ENCODE measurements around the gene ARAP1. TPM values are rescaled to one million over a fixed set of nuclear protein-coding genes. Genes with fewer than 3 reads are reported as not detected.

The ARAP1 gene
- polyA plus RNA-seq, 1 donor (not counting 4 experiments of a cell fraction or from before 2014, with no cell fraction given), result 32.8 TPM

DNA sequence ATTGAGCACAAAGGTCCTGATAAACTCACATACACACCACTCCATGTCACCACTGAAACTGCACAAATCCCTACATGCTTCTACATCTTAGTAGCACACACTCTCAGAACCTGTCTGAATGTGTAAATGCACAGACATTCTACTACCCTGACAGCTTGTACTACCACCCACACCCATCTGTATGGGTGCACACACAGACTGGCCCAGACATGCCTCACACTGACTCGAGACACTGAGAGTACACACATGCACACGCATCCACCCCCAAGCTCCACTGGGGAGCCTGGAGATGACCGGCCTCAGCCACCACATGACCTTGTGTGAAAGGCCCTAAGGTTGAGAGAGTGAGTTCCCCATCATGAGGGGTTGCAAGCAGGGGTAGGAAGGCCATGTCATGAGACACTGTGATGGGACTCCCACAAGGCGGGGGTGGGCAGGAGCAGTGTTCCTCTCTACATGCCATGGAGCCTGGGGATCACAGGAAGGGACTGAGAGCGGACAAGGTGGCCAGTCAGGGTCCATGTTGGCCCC is 28.1 kb downstream of the ARAP1 start:
- TF ChIP-seq CTCF (optimal IDR thresholded peaks at IDR 0.05 in 1 of 3, IDR thresholded peaks at IDR 0.05 in 1 of 3, conservative IDR thresholded peaks at IDR 0.05 in 1 of 3; ENCODE audit: extremely low read depth in 1 of 3, insufficient read depth in 2 of 3, low read length in 3 of 3) (no peak), EZH2 (IDR thresholded peaks at IDR 0.05; ENCODE audit: low read length) (no peak)
- dilution Hi-C loops (cut with MboI; ENCODE audit: extremely low pct_ligation_motif_present, low sequenced_read_pairs), result no loop called here
- Histone ChIP-seq H3K27me3 (ENCODE audit: control insufficient read depth, extremely low read depth, insufficient read depth, low read length) (no peaks in the 10 kb centered on the region), H3K4me3 (ENCODE audit: control insufficient read depth in 2 of 3, extremely low read depth in 1 of 3, insufficient read depth in 2 of 3, low read depth in 1 of 3, low read length in 3 of 3) (no peak overlapping the region), H3K4me2 (ENCODE audit: control insufficient read depth, extremely low read depth, insufficient read depth, low read depth, low read length) (peak overlapping the region; percentile 49), H2AFZ (ENCODE audit: control insufficient read depth, low read length) (no peak overlapping the region), H3K9ac (ENCODE audit: control insufficient read depth, extremely low read depth, insufficient read depth, low read length) (peak overlapping the region; percentile 68), H4K20me1 (ENCODE audit: control insufficient read depth, extremely low read depth, insufficient read depth, low read length) (peaks cover 3% of the 10 kb centered on the region), H3K36me3 (ENCODE audit: control insufficient read depth in 2 of 2, extremely low read depth in 1 of 2, insufficient read depth in 2 of 2, low read length in 2 of 2) (peaks cover 3 to 14% of the 10 kb centered on the region in 2 experiments), H3K79me2 (ENCODE audit: control insufficient read depth, insufficient read depth, low read length) (peaks cover 48% of the 10 kb centered on the region), H3K9me1 (ENCODE audit: control insufficient read depth, extremely low read depth, insufficient read depth, low read length) (peaks cover 4% of the 10 kb centered on the region), H3K4me1 (ENCODE audit: control insufficient read depth, extremely low read depth, insufficient read depth, low read length) (peaks cover 55% of the 10 kb centered on the region), H3K9me3 (ENCODE audit: control insufficient read depth, low read depth, low read length) (no peaks in the 10 kb centered on the region), H3K27ac (ENCODE audit: control insufficient read depth, insufficient read depth, low read length) (peak overlapping the region; percentile 93)
- DNase-seq (ENCODE audit: low read depth, low spot score) (peak; percentile 36), FAIRE-seq (no peak)

DNA sequence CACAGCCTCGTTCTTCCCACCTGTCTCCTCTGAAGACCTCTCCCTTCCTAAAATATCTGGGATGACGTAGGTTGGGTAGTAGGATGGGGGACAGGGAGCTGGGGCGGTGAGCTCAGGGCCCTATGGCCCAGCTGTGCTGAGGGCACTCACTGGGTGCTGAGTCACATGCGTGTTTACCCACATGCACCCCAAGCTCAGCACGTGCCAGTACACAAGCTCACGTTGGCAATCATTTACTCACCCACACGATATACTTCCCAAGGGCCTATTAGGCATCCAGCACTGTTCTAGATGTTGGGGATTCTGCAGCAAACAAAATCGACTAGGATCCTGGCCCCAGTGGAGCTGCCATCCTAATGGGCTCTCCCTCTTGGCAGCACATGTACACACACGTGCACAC is 28.7 kb downstream of the ARAP1 start:
- TF ChIP-seq CTCF (optimal IDR thresholded peaks at IDR 0.05 in 1 of 3, IDR thresholded peaks at IDR 0.05 in 1 of 3, conservative IDR thresholded peaks at IDR 0.05 in 1 of 3; ENCODE audit: extremely low read depth in 1 of 3, insufficient read depth in 2 of 3, low read length in 3 of 3) (no peak), EZH2 (IDR thresholded peaks at IDR 0.05; ENCODE audit: low read length) (no peak)
- Histone ChIP-seq H3K4me3 (ENCODE audit: control insufficient read depth in 2 of 3, extremely low read depth in 1 of 3, insufficient read depth in 2 of 3, low read depth in 1 of 3, low read length in 3 of 3) (no peak overlapping the region), H2AFZ (ENCODE audit: control insufficient read depth, low read length) (no peak overlapping the region), H3K9ac (ENCODE audit: control insufficient read depth, extremely low read depth, insufficient read depth, low read length) (peak overlapping the region; percentile 68), H3K27me3 (ENCODE audit: control insufficient read depth, extremely low read depth, insufficient read depth, low read length) (no peaks in the 10 kb centered on the region), H3K4me2 (ENCODE audit: control insufficient read depth, extremely low read depth, insufficient read depth, low read depth, low read length) (peak overlapping the region; percentile 49), H3K9me1 (ENCODE audit: control insufficient read depth, extremely low read depth, insufficient read depth, low read length) (peaks cover 7% of the 10 kb centered on the region), H3K79me2 (ENCODE audit: control insufficient read depth, insufficient read depth, low read length) (peaks cover 52% of the 10 kb centered on the region), H3K27ac (ENCODE audit: control insufficient read depth, insufficient read depth, low read length) (peak overlapping the region; percentile 93), H3K9me3 (ENCODE audit: control insufficient read depth, low read depth, low read length) (no peaks in the 10 kb centered on the region), H3K4me1 (ENCODE audit: control insufficient read depth, extremely low read depth, insufficient read depth, low read length) (peaks cover 55% of the 10 kb centered on the region), H4K20me1 (ENCODE audit: control insufficient read depth, extremely low read depth, insufficient read depth, low read length) (peaks cover 4% of the 10 kb centered on the region), H3K36me3 (ENCODE audit: control insufficient read depth in 2 of 2, extremely low read depth in 1 of 2, insufficient read depth in 2 of 2, low read length in 2 of 2) (peaks cover 5 to 20% of the 10 kb centered on the region in 2 experiments)
- dilution Hi-C loops (cut with MboI; ENCODE audit: extremely low pct_ligation_motif_present, low sequenced_read_pairs), result no loop called here
- peak; percentile 23 for FAIRE-seq
- DNase-seq (ENCODE audit: low read depth, low spot score), result peak; percentile 38
